GM18517 (cell line): ENCODE measurements around the gene TMPRSS13.
A peak's percentile ranks its signal among the peaks of the same experiment; 100 is the strongest.
"Not testable (repeated sequence)": the region's sequence is repeated elsewhere in the genome, so short reads cannot be mapped to it uniquely, and the experiment has no call there.

ENCODE experiments used
- ATAC-seq: cut with Tn5 transposase; IDR thresholded peaks from one replicate; pipeline ENCODE4 v1.9.1; 2021; ENCODE audit warnings: mild to moderate bottlenecking, moderate library complexity; ENCODE audit not compliant: unreplicated experiment

TMPRSS13 gene

DNA sequence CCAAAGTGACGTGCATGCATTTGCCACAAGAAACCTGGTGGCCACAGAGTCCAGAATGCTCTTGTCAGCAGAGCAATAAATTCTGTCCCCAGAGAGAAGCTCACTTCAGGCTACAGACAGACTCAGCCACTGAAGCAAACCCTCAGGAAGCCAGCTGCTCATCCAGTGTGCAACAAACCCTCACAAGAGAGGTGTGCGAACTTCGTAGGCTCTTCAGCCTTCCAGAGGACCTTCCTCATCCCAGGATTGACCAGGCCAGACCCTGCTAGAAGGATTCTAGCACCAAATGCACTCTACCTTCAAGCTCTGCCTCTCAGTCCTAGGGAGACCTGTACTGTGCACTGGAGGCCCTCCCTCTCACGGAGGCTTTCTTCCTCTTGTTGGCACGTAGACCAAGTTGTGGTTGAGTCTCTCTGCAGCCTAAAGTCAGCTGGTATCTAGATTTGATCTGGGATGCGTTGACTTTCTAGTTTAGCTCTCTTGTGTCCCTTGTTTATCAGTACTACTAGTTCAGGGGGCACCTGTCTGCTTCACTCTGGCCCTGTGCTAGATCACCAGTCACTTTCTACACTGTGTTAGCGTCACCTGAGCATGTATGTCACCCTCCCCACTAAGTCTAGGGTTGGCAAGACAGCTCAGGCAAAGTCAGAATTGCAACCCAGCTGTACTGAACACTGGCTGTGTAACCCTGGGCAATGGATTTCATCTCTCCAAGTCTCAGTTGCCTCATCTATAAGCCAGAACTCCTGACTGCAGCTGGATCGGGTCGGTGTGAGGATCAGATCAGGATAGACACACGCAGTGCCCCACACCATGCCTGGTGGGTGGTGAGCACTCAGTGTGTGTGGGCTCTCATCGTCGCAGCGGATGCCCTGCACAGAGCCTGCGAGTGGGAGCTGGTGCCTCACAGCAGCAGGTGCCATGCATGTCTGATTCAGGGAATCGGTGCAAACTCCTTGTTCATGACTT, 22.1 kb upstream of the TMPRSS13 start:
- no peak for ATAC-seq

DNA sequence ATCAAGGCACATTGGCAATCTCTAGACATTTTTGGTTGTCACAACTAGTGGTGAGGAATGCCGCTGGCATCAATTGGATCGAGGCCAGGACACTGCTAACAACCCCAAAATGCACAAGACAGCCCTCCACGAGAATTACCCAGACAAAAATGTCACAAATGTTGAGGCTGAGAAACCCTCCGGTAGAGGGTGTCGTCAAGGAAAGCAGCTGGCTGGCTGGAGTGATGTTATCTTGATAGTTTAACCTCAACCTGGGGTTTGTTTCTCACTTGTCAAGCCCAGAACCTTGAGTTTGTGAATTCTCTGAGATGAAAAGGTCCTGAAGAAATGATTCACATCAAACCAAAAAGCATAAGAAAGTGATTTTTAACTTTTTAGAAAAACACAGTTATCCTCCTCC, 21.1 kb upstream of the TMPRSS13 start:
- ATAC-seq: no peak

DNA sequence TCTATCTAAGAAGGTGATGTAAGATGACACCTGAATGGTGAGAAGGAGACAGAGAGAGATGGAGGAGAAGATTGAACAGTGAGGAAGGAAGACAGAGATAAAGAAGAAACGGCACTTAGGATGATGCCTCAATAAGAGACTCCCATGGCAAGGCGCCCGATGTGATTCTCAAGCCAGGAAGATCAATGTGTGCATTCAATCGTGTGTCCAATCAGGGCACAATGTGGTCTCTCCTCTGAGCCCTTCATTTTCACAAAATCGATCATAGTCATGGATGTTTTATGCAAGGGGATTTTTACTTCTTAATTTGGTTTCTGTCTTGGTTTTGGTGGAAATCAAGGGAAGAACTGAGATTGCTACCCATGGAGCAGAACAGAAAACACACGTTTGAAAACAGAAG, 19.9 kb upstream of the TMPRSS13 start:
- no peak for ATAC-seq

DNA sequence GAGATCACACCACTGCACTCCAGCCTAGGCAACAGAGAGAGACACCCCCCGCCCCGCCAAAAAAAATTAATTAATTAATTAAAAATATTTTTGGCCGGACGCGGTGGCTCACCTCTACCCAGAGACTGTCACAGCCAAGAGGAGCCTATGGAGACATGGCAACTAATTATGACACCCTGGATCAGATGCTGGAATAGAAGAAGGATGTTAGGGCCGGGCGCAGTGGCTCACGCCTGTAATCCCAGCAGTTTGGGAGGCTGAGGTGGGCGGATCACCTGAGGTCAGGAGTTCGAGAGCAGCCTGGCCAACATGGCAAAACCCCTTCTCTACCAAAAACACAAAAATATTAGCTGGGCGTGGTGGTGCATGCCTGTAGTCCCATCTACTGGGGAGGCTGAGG, 19.3 kb upstream of the TMPRSS13 start:
- ATAC-seq: not testable (repeated sequence)

DNA sequence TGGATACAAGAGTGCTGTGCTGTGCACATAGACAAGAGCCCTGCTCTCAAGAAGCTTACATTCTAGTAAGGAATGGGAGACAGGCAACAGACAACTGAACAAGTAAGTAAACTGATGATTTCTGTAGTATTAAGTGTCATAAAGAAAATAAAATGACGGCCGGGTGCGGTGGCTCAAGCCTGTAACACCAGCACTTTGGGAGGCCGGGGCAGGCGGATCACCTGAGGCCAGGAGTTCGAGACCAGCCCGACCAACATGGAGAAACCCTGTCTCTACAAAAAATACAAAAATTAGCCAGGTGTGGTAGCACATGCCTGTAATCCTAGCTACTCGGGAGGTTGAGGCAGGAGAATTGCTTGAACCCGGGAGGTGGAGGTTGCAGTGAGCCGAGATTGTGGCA, 18.5 kb upstream of the TMPRSS13 start:
- ATAC-seq: not testable (repeated sequence)

DNA sequence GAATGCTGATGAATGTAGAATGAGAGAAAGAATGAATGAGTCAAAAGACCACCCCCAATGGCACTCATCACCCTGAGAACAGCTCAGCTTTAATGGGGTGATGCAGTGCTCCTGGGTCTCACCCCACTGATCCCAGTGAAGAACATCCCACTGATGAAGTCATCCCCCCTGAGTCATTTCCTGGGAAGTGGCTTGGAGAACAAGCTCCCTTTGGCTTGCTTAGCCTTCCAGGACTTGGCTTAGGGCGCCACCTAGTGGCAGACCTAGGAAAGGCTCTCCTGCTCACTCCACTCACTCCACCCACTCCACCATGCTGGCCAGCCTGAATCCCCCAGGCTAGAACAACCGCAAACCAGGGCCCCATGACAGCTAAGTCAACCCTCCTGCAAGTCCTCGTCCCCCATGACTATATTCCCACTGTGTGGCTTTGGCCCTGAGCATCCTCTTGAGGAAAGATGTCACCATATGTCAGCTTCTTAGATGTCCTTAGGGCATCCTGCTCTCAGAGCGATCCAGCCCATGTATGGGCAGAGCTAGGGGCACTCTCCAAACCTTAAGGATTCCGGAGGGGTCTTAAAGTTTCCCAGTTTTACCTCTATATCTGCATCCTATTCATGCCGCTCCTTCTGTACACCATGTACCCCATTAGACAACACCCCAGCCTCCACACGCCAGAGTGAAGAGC, 17.8 kb upstream of the TMPRSS13 start:
- ATAC-seq: no peak

DNA sequence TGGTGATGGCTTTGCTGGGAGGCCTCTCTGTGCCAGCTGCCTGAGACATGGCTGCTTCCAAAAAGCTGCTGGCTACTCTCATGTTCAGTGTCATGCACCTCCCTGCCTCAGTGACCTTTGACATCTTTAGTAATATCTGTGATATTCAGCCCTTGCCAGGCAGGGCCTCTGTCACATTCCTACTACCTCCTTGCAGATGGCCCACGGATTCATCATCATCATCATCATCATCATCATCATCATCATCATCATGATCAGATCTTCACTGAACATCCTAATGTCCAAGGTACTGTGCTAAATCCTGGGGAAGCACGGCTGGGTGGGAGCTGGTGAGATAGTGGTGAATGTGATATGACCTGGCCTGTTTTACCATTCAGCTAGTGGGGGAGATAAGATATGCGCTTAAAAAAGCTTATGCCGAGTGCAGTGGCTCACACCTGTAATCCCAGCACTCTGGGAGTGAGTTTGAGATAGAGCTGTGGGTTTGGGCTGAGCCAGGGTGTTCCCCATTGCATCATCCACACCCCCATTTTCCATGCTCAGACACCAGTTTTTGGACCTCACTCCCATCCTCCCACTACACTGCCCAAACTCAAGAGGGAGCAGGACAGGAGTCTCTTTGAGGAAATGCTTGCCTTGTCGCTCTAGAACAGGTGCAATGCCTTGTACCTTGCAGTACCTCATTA, 17.1 kb upstream of the TMPRSS13 start:
- no peak for ATAC-seq

DNA sequence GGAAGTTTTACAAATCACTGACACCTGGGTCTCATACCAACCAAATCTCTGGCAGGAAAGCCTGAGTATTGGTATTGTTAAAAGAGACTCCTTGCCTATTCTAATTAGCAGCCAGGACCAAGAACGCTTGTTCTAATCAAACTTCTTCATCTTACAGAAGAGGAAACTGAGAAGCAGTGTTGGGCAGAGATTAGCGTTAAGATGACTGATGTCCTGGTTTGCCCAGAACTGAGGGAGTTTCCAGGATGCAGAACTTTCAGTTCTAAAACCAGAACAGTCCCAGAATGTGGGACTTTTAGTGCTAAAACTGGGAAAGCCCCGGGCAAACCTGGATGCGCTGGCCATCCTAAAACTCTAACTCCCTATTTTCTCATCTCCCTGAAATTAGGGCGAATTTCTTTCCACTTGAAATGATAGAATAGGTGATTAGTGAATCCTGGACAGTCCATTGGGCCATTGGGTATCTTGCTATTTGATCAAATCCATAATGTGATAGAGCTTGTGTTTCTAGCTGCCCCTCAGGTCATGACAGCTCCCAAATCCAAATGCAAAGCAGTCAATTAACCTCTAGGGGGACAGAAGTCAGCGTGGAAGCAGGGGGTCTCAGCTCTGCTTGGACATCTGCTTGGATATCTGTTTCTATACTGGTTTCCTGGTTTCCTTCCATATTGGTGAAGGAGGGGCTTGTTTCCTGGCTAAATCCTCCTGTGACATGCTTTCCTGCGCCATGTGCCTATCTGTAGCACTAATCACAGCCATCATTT, 16.0 kb upstream of the TMPRSS13 start:
- no peak for ATAC-seq

DNA sequence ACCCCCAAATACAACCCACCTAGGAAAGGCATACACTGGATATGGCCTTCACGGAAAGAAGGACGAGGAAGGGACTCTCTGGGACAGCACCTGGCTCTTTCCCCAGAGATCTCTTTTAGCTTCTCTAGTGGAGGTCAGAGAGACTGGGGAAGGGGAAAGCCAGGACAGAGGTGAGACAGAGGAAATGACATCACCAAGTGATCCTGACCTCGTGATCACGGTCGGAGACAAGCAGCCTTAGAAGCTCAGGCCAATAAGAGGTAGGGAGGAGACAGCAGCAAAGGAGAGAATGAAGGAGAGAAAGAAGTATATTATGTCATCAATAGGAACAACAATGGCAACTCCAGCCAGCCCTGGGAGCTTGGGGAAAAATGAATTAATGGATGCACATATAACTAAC, 15.4 kb upstream of the TMPRSS13 start:
- no peak for ATAC-seq

DNA sequence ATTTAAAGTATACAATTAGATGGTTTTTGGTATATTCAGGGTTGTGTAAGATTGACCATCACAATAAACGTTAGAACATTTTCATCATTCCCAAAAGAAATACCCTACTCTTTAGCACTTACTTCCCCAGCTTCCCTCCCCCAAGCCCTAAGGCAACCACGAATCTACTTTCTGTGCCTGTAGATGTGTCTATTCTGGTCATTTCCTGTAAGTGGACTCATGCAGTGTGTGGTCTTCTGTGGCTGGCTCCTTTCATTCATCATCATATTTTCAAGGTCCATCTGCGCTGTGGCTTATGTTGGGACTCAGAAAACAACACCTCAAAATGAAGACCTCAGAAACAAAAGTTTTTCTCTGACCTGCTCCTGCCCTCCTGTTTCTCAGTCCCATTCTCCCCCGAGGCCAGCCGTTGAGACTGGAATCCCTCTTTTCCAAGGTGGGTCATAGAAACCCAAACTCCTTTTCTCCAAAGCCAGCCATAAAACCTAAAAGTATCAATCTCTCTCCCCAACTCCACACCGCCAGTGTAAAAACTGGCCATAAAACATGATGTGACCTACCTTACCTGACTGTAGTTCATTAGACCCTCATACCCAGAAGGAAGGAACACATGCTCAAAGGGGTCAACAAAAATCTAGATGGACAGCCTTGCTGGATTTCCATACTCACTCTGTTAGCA, 12.9 kb upstream of the TMPRSS13 start:
- no peak for ATAC-seq

DNA sequence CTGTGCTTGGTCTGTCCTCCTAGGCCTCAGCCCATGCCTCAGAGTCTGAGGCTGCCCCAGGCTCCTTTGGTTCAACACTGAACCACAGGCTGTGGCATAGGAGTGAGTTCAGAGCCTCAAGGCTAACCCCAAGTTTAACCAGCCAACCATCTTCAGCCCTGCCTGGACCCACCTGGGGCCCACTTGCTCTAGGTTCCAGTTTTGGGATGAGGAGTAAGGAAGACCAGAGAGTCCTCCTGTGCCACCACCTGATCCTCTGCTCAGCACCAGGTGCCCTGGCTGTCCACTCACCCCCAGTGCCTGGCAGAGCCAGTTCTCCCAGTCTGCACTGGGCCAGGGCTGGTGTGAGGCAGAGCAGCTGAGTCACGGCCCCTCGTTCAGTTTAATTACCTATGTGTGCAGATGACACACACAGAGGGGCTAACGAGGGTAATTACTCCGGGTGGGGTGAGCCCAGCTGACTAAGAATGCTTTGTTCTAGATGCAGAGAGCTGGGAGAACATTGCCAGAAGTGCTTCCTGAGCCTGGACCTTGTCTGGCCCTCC, 12.0 kb upstream of the TMPRSS13 start:
- ATAC-seq: no peak

DNA sequence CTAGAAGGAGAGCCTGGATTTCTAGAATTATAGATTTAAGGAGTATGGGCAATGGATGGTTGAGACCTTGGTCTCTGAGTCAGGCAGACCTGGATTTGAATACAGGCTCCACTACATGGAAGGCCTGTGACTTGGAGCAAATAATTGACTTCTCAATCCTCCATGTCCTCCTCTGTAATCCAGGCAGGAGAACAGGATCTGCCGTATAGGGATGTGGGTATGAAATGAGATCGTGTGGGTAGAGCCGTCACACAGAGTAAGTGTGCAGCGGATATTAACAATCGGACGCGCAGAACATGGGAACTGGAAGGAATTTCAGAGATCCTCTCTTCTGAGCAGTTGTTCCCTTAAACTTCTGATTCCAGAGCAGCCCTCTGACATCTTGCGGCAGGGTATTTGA, 11.5 kb upstream of the TMPRSS13 start:
- ATAC-seq: no peak

DNA sequence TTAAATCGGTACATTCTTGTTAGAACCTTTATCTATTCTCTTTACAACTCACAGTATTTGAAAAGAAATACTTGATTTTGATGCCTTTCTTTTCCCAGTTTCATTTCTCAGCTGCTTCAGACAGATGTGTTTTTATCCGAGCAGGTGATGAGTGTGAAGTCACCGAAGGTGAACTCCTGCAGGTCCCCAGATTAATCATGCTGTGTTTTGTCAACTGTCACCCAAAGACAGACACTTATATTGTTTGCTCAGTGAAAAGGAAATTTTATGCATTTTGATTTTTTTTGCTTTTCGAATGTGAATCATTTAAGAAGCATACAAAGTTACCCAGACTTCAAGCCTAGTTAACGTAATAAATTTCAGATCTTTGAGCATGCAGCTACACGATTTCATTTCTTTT, 7.8 kb upstream of the TMPRSS13 start:
- no peak for ATAC-seq

DNA sequence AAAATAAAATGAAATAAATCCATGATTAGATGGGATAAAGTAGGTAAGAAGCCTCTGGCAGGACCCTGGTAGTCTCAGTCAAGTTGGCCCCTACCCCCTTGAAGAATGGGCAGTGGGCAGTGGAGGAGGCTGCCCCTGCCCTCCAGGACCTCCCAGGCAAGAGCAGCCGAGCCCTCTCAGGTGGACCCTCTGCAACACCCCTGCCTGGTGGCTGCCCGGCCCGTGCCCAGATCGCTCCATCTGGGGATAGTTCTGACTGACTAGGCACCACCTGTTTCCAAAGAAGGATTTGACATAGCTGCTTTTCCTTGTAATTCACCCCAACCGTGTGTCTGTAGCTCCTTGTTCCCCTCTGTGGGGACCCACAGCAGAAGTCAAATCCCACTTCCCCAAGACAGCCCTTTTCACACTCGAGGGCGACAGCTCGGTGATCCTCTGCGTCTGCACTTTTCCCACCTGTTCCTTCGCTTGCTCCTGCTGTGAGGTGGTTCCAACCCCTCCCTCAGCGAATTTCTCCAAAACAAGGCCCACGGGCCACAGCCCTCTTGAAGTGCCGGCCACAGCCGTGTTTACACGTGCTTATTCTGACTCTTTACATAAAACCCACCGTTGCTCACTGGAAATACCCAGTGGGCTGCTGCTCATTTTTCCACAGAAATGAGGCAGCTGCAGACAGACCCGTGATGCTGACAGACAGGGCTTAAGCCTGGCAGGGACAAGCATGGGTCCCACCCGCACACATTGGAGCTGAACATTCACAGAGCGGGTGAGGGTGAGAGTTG, 5.5 kb upstream of the TMPRSS13 start:
- no peak for ATAC-seq

DNA sequence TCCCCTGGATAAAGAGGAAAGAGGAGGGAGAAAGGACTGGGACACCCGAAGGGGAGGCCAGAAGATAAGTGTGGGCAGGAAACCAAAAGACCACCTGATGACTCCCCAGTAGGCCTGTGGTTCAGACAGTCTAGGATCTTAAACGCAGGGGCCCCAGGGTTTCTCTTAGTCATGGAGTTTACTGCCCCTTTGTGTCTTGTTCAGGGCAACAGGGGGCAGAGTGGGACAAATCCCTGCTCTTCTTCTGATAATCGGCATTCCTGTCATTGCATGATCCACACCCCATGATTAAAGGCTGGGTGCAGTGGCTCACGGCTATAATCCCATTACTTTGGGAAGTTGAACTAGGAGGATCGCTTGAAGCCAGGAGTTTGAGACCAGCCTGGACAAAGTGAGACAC, 4.7 kb upstream of the TMPRSS13 start:
- ATAC-seq: no peak

DNA sequence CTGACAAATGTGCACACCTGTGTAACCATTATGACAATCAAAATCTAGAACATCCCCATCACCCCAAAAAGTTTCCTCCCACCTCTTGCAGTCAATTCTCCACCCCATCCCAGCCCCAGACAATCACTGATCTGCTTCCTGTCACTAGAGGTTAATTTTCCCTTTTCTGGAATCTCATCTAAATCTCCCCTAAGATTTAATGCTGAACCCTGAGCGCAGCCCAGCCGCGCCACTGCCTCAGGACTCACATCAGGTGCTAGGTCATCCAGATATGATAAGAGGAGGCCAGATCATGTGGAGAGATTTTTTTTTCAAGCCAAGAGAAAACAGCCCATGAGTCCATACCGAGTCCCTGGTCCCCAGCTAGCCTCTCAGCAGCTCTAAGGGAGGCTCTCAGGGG, 4.3 kb upstream of the TMPRSS13 start:
- no peak for ATAC-seq

DNA sequence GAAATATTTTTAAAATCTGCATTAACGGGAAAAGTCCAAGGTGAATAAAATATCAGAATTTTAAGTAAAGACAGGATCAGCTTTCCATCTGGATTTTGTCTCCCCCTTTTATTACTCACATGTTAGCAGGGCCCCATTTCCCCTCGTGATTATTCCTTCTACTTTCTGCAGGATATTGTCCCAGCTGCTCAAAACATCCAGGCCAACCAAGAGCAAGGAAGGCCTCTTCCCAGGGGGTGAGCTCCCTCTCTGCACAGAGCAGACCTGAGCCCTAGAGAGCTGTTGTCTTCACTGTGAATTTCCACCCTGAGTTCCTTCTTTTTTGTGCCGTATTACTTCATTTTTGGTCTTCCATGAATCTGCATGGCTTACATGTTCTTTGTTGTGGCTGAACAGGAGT, 3.7 kb upstream of the TMPRSS13 start:
- ATAC-seq: no peak

DNA sequence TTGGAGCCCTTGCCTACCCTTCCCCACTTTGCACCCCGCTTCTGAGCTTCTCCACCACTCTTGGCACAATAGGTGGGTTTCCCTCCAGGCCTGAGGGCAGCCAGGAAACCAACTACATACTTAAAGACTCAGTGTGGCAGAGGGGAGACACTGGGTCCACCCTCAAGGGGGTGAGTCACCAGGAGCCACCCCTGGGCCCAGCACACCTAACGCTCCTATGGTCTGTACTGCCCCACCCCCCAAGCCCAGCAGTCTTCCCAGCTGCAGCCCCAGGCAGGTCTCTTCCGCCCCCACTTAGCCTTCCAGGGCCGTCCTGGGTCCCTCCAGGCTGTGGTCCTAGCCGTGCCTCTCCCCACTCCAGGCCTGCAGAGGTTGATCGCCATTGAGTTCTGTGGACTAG, 3.2 kb upstream of the TMPRSS13 start:
- no peak for ATAC-seq

DNA sequence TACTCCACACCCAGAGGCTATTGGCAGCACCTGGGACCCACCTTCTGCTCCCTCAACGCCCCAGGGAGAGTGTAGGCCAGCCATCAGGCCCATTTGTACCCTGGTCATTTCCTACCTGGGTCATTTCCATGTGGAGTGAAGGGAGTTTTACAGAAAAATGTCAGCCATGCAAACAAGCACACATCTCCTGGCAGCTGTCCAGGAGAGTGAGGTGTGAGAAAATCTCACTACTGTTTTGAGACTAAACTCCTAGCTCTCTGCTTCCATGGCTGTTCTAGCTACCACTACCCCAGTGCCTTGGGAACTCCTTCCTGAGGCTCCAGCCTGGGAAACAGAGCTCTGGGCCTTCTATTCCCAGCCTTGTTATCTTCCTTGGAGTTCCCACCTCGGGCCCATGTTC, 2.8 kb upstream of the TMPRSS13 start:
- ATAC-seq: peak; percentile 45
